Measurements from ENCODE around the gene UBR4.

Gene UBR4

DNA sequence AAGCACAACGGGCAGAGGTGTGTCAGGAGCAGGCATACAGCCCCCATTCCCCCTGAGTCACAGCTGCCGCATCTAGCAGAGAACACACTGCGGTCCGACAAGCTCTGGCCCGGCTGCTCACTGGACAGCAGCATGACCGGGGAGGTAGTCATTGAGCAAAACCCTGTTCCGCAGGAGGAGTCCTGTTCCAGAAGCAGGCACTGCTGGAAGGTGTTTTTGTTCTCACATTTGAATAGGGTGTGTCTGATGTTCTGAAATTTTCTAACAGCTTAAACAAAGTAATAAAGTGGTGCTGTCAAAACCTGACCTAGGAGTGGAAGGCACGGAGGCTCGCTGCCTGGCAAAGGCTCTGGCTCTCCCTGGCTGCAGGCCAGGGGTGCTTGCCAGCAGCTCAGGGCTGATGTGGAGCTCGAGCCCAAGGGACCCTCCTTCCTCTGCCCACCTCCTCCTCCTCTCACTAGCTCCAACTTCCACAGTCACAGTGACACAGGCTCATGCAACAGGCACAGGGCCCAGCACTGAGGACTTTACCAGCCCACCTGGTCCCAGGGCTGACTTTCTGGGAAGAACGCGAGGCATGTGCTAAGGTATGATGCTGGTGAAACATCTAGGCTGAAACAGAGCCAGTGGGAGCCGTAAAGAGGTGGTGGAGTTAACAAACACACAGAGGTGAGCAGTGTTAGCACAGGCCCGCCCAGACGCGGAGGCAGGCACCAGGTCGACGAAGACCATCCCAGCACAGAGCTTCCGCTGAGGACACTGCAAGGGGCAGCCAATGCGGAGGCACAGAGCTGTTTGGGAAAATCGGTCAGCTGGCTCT, 135.0 kb downstream of the UBR4 start:
- in situ Hi-C loops (cut with MboI; ENCODE audit: low sequenced_read_pairs), result no loop called here

DNA sequence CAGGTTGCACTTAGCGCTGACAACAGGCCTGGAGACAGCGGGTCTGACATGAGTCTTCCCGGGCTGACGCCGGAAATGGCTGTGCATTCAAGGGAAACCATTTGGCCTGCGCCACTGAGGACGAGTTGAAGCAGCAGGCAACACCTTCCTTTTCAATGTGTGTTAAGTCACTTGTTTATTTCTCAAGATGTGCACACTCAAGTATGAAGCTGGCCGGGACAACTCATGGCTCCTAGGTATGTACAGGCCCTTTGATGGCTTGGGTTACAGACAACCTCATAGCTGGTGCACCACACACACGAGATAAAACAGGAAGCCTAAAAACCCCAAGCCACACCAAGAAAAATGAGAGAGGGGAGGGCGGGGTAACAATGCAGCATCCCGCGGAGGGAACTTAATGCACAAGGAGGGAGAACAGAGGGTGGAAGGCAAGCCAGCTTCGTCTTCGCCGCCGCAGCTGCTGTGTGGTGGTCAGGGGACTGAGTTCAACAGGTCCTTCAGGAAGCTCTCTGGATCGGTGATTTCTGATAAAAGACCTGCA, 135.6 kb downstream of the UBR4 start:
- in situ Hi-C loops (cut with MboI; ENCODE audit: low sequenced_read_pairs), result no loop called here

GRCh38 chr1:19073311-19074186, 136.5 kb downstream of the UBR4 start:
- in situ Hi-C loops (cut with MboI; ENCODE audit: low sequenced_read_pairs), result no loop called here

GRCh38 chr1:19072285-19072981, 137.6 kb downstream of the UBR4 start:
- in situ Hi-C loops (cut with MboI; ENCODE audit: low sequenced_read_pairs), result no loop called here

GRCh38 chr1:19071674-19072281, 138.3 kb downstream of the UBR4 start:
- in situ Hi-C loops (cut with MboI; ENCODE audit: low sequenced_read_pairs), result no loop called here

DNA sequence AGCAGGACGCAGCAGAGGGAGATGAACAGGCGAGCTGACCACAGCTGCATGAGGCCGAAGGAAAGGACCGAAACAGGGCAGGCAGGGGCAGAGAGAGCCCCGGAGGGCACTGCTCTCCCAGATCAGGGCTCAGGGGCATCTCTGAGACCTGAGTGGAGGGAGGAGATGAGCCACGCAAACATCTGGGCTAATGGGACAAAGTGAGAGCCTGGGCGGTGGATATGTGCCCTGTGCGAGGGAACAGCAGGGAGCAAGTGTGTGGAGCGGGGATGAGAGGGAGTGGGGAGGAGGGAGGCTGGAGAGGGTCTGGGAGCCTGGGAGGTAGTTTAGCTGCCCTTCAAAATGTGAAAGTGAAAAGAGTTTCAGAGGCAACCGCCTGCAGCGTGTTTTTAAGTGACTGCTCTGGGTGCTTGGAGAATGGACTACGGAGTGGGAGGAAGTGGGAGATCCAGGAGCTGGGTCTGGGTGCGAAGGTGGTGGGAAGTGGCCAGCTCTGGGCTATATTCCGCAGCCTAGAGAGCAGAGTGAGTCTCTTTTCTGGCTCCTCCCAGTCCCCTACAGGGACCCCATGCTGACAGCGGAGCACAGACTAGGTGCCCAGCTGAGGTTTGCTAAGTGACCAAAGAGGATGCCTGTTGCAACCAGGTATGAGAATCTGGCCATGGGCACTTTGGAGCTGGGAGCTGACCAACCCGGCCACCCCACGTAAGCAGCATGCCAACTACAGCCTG, 139.0 kb downstream of the UBR4 start:
- in situ Hi-C loops (cut with MboI; ENCODE audit: low sequenced_read_pairs), result no loop called here

GRCh38 chr1:19070197-19070651, 139.8 kb downstream of the UBR4 start:
- in situ Hi-C loops (cut with MboI; ENCODE audit: low sequenced_read_pairs), result no loop called here

- in situ Hi-C loops (cut with MboI; ENCODE audit: low sequenced_read_pairs), result no loop called here
These were observed 141.3 kb downstream of the UBR4 start for GRCh38 chr1:19068639-19069276.

DNA sequence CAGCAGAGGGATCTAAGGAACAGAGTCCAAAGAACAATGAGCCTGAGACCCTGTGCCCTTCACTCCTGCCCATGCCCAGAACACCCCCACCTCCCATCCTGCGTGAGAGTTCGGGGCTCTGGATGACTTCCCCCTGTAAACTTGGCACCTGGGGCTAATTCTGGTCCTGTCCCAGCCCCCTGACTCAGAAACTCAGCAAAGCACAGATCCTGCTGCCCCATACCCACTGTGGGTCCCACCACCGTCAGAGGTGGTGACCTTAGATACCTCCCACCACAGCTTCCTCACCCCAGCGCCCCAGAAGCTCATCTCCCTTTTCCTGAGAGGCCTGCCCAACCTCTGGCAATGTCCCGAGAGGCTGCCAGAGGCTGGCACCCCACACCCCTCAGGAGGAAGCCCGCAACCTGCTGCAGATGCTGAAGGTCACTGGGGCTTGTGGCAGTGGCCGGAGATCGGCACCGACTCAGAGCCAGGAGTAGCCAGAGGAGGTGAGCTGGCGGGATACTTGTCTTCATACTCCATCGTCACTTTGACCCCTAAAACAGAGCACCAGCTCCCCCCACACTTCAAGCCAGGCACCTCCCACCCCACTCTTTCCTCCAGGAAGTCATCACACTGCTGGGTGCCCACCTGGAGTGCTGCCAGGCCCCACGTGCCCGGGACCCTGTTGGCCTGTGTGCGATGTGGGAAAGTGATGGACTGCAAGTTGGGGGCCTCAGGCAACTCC, 142.0 kb downstream of the UBR4 start:
- in situ Hi-C loops (cut with MboI; ENCODE audit: low sequenced_read_pairs), result no loop called here

DNA sequence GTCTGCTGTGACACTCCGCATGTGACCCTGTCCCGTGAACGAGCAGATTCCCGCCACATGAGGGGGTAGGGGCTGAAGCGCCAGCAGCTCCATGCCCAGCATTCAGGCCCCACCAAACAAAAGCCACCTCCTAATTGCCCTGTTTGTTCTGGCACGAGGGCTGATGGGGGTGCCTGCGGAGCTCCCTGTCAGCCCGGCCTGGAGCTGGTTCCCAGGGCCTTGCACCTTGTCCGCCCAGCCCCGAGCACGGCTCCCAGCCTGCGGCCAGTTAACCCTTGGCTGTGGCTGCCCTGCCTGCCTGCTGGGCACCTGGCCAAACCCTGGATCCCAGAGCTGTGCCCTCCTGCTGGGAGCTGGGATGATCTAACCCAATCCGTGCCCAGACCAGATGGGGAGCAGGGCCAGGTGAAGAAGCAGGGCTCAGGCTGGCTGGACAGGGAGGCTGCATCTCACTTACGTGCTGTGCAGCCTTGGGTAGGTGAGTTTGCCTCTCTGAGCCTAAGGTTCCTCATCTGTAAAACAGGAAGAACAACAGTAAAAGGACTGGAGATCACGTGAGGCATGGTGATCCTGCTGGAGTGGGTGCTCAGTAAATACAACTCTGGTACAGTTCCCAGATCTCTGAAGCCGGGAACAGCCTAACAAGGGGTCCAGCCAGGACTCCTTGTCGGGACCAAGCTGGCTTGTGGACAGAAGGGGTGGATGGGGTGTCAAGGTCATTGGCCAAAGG, 142.7 kb downstream of the UBR4 start:
- in situ Hi-C loops (cut with MboI; ENCODE audit: low sequenced_read_pairs), result no loop called here

GRCh38 chr1:19066874-19067181, 143.2 kb downstream of the UBR4 start:
- in situ Hi-C loops (cut with MboI; ENCODE audit: low sequenced_read_pairs), result no loop called here

DNA sequence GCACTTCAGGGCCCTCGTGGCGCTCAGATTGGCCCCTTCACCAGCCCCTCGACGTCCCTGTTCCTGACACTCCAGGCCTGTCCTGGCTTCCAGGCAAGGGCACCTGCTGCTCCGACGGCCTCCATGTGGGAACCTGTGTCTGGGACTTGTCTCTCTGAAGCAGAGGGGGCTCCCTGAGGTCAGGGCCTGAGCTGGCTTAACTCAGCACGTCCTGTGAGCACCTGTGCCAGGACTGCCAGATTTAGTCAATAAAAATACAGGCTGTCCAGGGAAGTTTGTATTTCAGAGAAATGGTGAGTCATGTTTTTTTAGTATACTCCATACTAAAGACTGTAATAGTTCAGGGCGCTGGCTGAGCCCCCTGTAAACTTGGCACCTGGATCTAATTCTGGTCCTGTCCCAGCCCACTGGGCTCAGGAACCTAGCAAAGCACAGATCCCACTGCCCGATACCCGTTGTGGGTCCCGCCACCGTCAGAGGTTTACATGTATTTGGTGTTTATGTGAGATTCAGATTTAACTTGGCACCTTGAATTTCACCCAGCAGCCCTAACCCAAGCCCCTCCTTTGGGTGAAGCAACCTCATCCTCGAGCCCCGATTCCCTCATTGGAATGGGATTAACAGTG, 143.7 kb downstream of the UBR4 start:
- in situ Hi-C loops (cut with MboI; ENCODE audit: low sequenced_read_pairs), result no loop called here

DNA sequence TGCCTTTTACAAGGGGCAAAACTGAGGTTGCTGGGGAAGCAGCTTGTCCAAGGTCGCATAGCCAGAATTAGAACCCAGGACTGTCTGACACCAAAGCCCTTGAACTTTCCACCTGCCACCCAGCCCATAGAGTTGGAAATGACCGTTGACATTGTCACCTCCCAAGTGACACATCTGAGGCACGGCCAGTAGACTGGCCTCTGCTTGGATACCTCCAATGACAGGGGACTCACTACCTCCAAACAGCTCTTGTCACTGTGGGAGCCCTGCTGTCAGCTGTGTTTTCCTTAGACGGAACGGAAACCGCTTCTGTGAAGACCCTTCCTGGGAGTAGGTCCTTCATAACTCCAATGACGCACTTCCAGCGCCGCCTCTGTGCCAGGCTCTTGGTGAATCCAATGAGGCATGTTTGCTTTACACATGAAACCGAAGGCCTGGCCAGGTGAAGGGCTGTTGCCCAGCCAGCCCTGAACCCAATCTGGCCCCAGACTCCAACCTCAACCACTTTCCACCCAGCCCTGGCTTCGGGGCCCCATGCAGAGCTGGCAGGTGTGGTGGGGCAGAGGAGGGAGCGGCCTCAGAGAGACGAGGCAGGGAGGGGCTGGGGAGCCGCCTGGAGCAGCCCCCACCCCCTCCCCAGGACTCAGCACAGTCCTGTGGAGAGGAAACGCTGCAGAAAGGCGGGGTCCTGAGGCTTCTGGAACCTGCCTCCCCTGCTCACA, 144.4 kb downstream of the UBR4 start:
- in situ Hi-C loops (cut with MboI; ENCODE audit: low sequenced_read_pairs), result no loop called here

DNA sequence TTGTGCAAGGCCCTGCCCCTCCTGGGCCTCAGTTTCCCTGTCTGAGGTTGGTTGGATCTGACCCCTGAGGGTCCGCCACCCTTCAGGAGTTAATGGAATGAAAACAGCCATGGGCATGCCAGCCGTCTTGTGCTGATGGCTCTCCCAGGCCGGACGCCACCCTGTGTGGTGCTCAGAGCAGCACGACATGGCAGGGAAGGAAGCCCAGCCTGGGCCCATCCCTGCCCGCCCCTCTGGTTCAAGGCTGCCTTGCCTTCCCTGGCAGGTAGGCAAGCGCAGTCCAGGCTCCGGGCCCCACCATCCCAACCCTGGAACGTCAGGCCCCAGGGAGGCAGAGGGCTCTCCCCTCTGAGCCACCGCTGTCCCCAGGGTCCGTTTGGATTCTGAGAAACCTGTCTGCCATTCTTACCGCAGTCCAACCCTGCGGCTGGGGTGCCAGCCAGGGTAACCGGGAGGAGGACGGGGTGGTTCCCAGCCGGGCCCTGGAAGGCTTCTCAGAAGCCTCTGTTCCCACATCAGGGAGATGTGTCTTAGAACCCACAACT, 145.1 kb downstream of the UBR4 start:
- in situ Hi-C loops (cut with MboI; ENCODE audit: low sequenced_read_pairs), result no loop called here

GRCh38 chr1:19063122-19063521, 146.9 kb downstream of the UBR4 start:
- in situ Hi-C loops (cut with MboI; ENCODE audit: low sequenced_read_pairs), result no loop called here

- in situ Hi-C loops (cut with MboI; ENCODE audit: low sequenced_read_pairs), result no loop called here
These were observed 147.6 kb downstream of the UBR4 start for GRCh38 chr1:19062258-19063029.
